NCI-H460 (cell line): ENCODE measurements around the gene ARHGAP32. TPM values are rescaled to one million over a fixed set of nuclear protein-coding genes. Genes with fewer than 3 reads are reported as not detected.

Experiments used
- DNase-seq: peaks from one replicate; pipeline ENCODE4 v3.0.0-alpha.2; 2016; ENCODE audit warnings: low read depth; ENCODE audit errors: extremely low read depth
- polyA plus RNA-seq: library from polyadenylated mRNA; depleted of rRNA; stranded (reverse); fragments of >200 nt; gene quantifications from 2 replicates; pipeline ENCODE4 v1.2.3, GENCODE V29; 2014; cell fraction: nucleus; rRNA removed
- total RNA-seq: library from RNA; depleted of rRNA; stranded (reverse); fragments of >200 nt; shearing (Covaris generic); gene quantifications from 2 replicates; pipeline ENCODE4 v1.2.3, GENCODE V29; 2014; rRNA removed

The ARHGAP32 gene
- total RNA-seq, result 10.7 and 12.4 TPM in 2 replicates
- polyA plus RNA-seq, result 4.6 and 6.7 TPM in 2 replicates

DNA sequence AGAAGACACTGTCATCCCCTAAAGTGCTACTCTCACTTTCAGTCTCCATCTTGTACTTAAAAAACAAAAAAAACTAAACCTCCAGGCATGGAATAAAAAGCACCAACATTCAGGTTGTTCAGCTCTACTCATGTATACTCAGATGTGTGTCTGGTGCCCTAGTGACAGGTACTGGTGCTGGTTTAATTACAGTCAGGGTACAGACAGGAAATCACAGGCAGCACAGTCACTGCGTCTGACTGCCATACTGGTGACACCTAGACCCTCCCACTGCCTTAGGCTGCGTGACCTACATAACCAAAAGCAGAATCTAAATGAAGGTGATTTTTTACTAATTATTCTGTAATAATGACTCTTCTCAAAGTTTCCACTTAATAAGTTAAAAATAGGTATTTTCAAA, at the start of gene ARHGAP32:
TSS of gene ARHGAP32 (minus strand) at position 176 of the 400 bp plus-strand sequence. CDS start at position 49, 127 bp downstream.
- peak; percentile 31 for DNase-seq

DNA sequence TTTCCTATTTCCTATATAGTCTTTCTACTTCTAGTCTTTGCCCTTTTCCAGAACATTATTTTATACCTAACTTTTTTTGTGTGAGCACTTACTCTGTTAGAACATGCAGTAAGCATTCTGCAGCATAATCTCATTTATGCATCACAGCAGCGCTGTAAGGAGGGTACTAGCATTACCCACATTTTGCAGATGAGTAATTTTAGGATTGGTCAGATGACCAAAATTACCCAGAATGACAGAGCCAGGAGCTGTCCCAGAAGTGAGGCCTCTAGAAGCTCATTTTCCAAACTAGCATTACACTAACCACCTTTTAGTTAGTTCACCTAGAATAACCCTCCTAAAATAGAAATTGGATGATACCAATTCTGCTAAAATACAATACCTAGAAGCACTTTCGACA, 47.1 kb upstream of the ARHGAP32 start:
- DNase-seq, result no peak

DNA sequence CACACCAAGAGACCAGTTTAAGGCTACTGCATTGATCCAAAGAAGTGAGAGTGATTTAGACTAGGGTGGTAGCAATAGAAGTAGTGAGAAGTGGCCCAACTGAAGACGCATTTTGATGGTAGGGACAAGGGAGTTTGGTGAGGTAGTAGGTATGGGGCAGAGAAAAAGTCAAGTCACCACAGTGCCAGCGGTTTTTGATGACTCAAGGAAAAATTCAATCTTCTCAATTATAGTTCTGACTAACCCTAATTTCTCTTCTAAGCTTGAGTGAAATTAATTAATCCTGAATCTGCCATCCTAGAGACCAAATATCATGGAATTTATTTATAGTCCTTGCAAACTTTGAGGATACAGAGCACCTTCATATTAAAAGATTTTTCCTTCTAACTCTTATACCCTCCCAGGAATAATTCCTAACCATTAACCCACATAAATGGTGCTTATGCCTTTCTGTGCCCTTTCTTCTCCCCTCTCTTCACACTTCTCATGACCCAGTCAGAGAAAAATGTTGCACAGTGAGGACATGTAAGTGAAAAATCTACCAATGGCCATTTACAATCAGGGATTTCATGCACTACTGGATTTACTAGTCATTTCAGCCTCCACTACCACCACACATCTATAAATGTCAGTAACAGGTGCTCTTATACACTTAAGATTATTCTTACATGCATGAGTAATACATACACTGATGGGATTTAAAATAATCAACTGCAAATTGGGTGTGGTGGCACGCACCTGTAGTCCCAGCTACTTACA, 45.9 kb upstream of the ARHGAP32 start:
- DNase-seq, result no peak

DNA sequence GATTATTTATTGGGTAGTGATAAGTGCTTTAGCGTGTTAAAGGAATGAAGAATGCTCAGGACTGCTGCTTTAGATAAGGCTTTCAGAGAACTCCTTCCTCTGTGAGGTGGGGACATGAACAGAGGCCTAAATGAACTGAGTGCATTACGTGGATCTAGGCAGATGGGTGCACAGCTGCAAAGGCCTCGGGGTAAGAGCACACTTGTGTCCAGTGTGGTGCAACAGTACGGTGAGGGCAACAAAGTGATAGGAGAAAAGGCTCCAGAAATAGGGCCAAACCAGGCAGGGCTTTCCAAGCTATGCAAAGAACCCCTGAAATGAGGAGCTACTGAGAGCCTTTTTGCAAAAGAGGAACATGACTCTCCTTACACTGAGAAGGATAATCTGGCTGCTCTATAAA, 45.3 kb upstream of the ARHGAP32 start:
- no peak for DNase-seq

DNA sequence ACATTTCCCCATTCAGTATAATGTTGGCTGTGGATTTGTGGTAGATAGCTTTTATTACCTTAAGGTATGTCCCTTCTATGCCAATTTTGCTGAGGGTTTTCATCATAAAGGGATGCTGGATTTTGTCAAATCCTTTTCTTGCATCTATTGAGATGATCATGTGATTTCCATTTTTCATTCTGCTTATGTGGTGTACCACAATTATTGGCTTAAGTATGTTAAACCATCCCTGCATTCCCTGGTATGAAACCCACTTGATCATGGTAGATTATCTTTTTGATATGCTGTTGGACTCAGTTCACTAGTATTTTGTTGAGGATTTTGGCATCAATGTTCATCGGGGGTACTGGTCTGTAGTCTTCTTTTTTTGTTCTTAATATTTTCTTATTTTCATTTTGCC, 44.7 kb upstream of the ARHGAP32 start:
- DNase-seq, result no peak

DNA sequence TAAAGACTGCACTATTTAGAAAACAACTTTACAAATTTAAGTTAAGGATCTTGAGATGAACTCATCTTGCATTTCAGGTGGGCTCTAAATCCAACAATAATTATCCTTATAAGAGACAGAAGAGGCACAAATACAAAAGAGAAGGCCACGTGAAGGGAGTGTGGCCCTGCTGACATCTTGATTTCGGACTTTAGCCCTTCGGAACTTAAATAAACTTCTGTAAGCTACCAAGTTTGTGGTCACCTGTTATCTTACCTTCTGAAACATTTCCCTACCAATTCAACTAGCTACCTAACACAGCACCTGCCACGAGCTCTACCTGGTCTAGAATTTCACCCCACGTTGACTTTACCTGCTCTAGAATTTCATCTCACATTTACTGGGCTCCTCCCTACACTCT, 42.9 kb upstream of the ARHGAP32 start:
- DNase-seq, result no peak

DNA sequence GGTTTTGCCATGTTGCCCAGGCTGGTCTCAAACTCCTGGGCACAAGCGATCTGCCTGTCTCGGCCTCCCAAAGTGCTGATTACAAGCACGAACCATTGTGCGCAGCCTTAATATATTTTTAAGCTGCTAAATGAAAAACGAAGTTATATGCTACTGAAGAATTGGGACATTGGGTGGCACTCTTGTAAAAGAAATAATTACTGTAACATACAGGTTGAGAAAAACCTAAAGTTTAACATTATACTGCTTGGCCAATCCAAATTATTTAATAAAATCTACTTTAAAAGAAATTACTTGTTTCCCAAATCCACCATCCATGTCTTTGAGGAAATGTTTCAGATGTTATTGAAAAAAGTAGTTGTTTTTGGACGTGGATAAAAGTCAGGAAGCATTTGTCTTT, 37.9 kb upstream of the ARHGAP32 start:
- DNase-seq, result no peak

DNA sequence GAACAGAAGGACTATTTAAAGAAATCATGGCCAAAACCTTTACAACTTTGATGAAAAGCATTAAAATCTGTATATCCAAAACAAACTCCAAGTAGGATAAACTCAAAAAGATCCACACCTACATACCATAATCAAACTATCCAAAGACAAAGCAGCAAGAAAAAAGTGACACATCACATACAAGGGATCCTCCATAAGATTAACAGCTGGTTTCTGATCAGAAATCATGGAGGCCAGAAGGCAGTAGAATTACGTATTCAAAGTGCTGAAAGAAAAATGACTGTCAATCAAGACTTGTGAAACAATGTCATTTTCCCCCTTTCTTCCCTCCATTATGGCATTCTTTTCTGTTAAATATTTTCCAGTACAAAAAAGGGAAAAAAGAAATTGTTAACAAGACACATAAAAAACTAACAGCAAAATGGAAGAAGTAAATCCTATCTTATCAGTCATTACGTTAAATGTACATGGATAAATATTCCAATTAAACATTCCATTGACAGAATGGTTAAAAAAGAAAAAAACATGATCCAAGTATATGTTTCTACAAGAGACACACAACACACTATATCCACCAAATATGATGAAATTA, 34.2 kb upstream of the ARHGAP32 start:
- no peak for DNase-seq

DNA sequence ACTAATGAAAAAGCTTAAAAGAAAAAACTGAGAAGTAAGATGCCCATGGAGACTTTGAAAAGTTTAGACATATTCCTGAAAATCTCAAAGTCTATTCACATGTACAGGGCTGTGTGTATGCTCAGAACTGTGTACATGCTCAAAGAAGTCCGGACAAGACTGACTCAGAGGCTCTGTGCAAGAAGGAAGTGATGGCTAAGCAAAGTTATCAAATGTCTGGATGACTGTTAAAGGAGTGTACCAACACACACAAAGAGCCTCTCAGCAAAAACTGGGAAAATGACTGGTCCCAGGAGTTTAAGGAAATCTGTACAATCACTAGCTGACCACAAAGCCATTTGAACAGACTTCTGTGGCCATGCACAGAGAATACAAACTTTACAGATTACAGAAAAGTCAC, 33.1 kb upstream of the ARHGAP32 start:
- no peak for DNase-seq

DNA sequence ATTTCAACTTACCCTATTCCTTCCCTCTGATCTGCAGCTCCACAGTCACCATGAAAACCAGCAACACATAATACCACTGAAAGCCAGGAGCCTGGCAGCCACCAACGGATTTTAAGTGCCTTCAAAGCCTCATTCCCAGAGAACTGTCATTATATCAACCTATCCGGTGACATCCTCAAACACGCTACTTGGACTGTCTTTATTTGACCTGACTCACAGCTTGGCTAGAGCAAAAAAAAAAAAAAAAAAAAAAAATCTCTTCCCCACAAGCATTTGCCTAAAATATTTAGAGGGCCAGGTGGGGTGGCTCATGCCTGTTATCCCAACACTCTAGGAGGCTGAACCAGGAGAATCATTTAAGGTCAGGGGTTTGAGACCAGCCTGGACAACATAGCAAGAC, 32.4 kb upstream of the ARHGAP32 start:
- DNase-seq, result no peak

DNA sequence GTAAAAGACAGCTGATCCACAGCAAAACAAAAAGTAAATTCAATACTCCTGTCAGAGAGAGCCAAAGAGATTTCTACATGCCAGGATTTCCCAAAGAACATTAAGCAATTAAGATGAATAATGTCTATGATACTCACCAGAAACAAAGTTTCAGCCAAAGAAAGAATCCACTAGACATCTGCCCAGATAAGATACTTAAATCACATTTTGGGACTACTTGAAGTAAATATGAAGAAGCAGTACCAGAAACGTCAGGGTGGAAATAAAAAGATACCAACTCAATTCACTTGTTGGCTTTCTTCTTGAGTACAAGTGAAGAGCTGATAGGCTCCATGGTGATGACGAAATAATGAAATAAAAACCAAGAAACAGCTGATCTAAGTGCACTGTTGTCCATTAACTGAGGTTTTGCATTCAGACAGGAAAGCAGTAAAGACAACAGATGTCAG, 31.6 kb upstream of the ARHGAP32 start:
- no peak for DNase-seq

DNA sequence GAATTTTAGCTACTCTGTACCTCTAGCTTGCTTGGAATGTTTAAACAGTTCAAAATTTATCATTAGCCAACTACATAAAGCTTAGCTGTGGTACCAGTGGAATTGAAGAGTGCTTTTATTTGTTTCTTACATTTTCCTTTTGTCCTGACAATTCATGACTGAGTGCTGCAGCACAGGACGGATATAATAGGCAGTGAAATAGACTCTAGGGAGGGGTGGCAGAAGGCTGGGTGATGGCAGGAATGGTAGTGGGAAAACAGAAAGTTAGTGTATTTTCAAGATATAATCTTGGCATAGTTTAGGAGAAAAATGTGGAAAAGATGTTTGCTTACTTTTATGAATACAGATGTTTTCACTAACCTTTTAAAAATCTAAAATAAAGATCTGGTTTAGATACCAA, 31.1 kb upstream of the ARHGAP32 start:
- DNase-seq, result no peak

DNA sequence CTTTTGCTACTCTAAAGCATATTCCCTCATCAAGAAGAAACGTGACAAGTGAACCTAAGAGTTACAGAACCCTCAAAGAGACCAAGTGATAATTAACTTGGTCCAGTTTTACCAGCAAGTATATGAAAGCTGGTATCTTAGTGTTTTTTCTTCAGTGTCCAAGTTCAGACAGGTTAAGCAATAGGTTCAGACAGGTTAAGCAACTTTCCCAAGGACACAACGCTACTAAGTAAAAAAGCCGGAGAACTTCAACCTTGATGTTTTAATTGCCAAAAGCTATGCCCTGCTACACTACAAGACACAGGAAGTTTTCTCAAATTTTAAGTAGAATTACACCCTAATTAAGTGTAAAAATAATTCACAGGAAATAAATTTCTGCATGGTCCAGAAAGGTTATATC, 30.0 kb upstream of the ARHGAP32 start:
- DNase-seq, result no peak

DNA sequence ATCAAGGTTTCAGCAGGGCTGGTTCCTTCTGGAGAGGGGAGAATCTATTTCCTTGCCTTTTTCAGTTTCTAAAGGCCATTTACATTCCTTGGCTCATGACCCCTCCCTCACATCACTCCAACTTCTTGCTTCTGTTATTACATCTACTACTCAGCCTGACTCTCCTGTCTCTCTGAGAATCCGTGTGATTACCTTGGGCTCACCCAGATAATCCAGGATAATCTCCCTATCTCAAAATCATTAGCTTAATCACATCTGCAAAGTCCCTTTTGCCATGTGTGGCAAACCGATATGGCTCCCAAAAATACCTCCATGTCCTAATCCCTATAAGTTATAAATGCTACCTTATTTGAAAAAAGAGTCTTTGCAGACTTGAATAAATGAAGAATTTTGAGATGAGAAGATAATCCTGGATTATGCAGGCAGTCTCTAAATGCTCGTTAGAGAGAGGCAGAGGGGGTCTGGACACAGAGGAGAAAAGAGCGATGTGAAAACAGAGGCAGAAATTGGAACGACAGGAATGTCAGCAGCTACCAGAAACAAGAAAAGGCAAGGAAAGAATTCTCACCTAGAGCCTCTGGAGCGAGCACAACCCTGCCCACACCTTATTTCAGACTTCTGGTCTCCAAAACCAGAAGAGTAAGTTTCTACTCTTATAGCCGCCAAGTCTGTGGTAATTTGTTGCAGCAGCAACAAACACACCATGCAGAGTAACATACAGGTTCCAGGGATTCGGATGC, 23.6 kb upstream of the ARHGAP32 start:
- DNase-seq, result no peak

DNA sequence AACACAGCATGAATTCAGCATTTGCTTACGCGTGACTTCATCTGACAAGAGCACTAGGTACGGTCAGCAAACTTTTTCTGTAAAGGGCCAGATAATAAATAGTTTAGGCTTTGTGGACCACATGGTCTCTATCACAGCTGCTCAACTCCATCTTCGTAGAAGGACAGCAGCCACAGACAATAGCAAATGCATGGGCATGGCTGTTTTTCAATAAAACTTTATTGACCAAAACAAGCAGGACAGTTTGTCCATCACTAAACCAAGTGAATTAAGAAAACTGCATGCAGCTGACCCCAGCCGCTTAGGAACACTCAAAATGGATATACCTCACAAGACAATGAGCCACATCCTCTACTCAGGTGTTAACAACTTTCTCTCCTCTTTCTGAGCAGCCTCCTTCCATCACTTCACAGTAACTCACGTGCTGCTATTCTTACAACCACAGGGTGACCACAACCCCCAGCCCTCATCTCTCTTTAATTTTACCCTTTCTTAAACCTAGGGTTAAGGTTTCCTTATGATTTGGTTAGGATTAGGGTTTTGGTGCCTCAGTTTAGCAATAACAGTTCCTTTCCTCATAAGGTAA, 22.7 kb upstream of the ARHGAP32 start:
- no peak for DNase-seq

DNA sequence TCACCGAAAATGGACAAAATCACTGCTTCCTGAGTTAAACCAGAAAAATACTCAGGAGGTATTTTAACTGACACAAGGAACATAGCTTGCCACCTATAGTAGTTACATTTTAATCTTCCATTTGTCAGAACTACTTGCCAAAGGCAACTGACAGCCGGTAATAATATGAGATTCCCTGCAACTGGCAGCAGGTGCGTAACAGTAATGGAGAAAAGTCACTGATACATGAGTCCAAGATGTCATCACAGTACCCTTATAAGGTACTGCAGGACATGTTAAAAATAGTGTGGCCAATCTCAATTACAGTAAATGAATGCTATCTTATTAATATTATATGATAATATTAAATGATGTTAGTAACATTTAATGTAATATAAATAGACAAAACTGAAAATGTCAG, 21.1 kb upstream of the ARHGAP32 start:
- DNase-seq, result no peak

DNA sequence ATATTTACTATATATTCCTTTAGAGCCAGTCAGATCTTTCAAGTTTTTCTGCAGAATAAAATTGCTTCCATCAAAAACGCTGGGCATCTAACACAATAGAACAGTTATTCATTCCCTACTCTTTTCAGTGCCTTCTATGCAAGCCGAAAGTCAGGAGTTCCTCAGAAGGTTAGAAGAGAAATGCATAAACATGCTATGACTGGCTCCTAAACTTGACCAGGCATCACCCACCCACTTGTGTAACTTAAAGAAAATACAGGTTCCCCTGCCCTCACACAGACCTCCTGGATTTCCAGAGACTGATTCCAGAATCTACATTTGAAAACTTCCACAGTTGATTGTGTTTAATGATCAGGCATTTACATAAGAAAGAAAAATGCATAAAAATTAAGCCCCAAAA, 19.3 kb upstream of the ARHGAP32 start:
- DNase-seq, result no peak

DNA sequence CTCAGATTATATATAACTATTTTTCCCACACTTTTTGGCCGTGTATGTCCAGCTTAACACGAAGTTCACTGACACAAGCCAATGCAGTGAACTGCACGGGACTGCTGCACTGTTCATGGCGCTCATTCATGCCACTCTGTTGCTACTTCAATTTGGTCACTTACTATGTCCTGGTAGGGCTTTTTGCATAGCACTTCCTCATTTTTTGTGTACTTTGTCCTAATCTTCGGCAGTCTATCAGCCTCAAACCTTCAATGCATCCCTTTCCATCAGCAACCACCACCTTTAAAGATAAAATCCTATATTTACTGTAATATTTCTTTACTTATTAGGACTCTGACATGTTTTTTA, 18.7 kb upstream of the ARHGAP32 start:
- DNase-seq, result no peak

DNA sequence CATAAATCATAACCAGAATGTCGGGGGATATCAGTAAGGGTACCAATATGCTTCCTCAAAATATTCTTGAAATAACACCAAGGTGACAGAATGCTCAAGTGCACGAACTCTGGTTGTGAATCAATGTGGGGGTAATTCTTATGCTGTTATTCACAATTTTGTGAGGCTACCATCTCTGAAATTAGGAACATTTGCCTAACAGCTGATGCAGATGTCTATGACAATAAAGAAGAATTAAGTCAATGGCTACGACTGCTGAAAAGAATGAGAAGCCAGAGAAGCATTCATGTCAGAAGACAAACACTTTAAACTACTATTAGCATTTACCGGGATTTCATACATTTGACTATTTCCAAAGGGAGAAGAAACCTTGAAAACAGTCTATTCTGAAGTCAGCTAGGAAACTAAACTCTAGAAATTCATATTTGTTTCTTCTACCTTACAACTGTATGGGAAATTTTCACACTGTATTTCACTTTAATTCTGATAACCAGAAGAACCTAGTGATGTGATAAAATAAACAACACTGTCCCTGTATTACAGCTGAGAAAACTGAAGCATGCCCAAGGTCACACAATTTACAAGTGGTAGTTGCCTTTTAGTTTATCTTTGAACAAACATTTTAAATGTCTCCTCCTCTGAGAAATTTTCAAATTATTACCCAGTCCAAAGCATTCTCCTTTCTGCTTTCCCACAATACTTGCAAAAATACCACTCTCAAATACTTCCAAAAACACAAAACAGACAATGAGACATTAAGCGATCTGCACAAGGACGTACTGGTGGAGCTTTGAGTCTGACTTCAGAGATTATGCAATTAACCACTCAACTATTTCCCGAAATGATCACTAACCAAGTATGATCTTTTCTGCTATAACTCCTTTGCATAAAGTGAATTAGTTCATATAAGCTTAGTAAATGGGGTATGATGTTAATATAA, 18.0 kb upstream of the ARHGAP32 start:
- no peak for DNase-seq

DNA sequence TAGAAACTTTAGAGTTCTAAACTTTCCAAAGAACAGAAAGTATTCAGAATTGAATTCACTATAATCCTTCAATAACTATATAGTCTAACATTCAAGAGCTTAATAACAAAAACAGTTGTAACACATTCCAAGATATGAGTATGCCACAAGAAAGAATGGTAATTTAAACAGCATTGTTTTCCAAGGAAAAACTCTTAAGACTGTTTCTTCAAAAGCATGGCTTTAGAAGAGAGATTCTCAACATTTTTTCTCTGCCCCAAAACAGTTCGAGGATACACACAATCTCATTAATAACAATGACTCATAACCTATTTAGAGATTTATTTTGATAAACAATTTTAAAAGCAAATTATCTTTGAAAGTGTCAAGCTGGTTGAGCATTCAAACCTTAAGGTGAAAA, 16.7 kb upstream of the ARHGAP32 start:
- no peak for DNase-seq
